ENCODE results near the gene MYO3B. TPM values are rescaled to one million over a fixed set of nuclear protein-coding genes. Genes with fewer than 3 reads are reported as not detected.

MYO3B gene
- total and polyA plus RNA-seq, 2 of the 8 experiments (the other 6 are each of a cell fraction or from before 2014, with no cell fraction given), result 0.17 to 0.19 TPM

GRCh38 chr2:170495896-170496295 lies 317.9 kb downstream of the MYO3B start:
- Histone ChIP-seq H2BK5ac (ENCODE audit: low read depth, low read length) (no peak overlapping the region), H3K4ac (replicated peaks; ENCODE audit: insufficient read length, low read depth, low read length) (no peak overlapping the region), H2AK5ac (ENCODE audit: low read depth, low read length) (no peak overlapping the region), H3K36me3 (ENCODE audit: control insufficient read depth in 2 of 4, insufficient read depth in 4 of 4, low read length in 3 of 4) (no peaks in the 10 kb centered on the region), H2BK20ac (ENCODE audit: low read length) (no peak overlapping the region), H2AFZ (ENCODE audit: low read length) (no peak overlapping the region), H4K5ac (ENCODE audit: insufficient read length, low read depth, low read length) (no peak overlapping the region), H2BK15ac (ENCODE audit: low read length) (no peak overlapping the region), H4K8ac (ENCODE audit: extremely low read depth, insufficient read depth, low read length) (no peak overlapping the region), H3K79me1 (ENCODE audit: low read depth, low read length) (no peaks in the 10 kb centered on the region), H3K14ac (ENCODE audit: insufficient read length) (no peak overlapping the region), H3K79me2 (ENCODE audit: control insufficient read depth in 1 of 2, insufficient read depth in 2 of 2, low read length in 2 of 2) (no peaks in the 10 kb centered on the region), H3K27me3 (replicated peaks in 1 of 4; ENCODE audit: control insufficient read depth in 3 of 4, extremely low read depth in 1 of 4, insufficient read depth in 3 of 4, low read length in 3 of 4) (peaks cover 0 to 4% (median 2%) of the 10 kb centered on the region in 4 experiments; a peak in 2 of 7 replicates), H4K20me1 (replicated peaks in 1 of 2; ENCODE audit: control insufficient read depth in 1 of 2, insufficient read depth in 2 of 2, low read length in 2 of 2) (no peaks in the 10 kb centered on the region), H3K4me3 (ENCODE audit: extremely low read depth in 1 of 4, insufficient read depth in 2 of 4, low read depth in 3 of 4, low read length in 4 of 4) (no peak overlapping the region), H3K56ac (replicated peaks; ENCODE audit: insufficient read length, low read depth, low read length) (no peak overlapping the region), H2BK12ac (ENCODE audit: low read depth, low read length) (no peak overlapping the region), H3K18ac (ENCODE audit: extremely low read depth, low read length) (no peak overlapping the region), H3K23ac (ENCODE audit: insufficient read length) (no peak overlapping the region), H3K4me1 (replicated peaks in 1 of 4; ENCODE audit: control insufficient read depth in 3 of 4, insufficient read depth in 4 of 4, low read length in 3 of 4) (peaks cover under 1 to 4% (median 2%) of the 10 kb centered on the region in 4 experiments; a peak in 3 of 7 replicates), H4K91ac (replicated peaks; ENCODE audit: insufficient read length, low read length) (no peak overlapping the region), H3K27ac (ENCODE audit: low read depth, low read length) (no peak overlapping the region), H3K9me3 (ENCODE audit: insufficient read depth in 2 of 2, low read depth in 1 of 2, low read length in 1 of 2) (no peaks in the 10 kb centered on the region), H2BK120ac (replicated peaks; ENCODE audit: low read depth, low read length) (no peak overlapping the region), H3K23me2 (ENCODE audit: low read depth, low read length) (no peaks in the 10 kb centered on the region), H3K4me2 (ENCODE audit: insufficient read depth in 1 of 2, low read depth in 2 of 2, low read length in 2 of 2) (no peak overlapping the region), H3K9ac (replicated peaks in 1 of 4; ENCODE audit: extremely low read depth in 1 of 4, low read depth in 3 of 4, low read length in 3 of 4) (no peak overlapping the region)
- DNase-seq (ENCODE audit: low read depth in 1 of 2, low spot score in 2 of 2) (no peak), FAIRE-seq (no peak)
- ChIA-PET CTCF (ENCODE audit: partially characterized antibody) (interaction anchor here (1.0 kb wide), 1 partner anchor 101 kb away, joined by 3 read pairs; no protein-coding TSS in a partner anchor), POLR2A (ENCODE audit: partially characterized antibody) (no interaction called here)
- 87% methylated on average over 1 of the region's 1 CpG; no CpG with 5 or more reads in 1 of the 2 experiments for WGBS, 2 experiments (ENCODE audit: extremely low coverage in 1 of 2, insufficient coverage in 1 of 2, insufficient read length in 1 of 2, insufficient replicate concordance in 2 of 2, low coverage in 1 of 2, low lambda C conversion rate in 2 of 2, missing lambda C conversion rate in 1 of 2)
- TF ChIP-seq MAFK (IDR thresholded peaks at IDR 0.05; ENCODE audit: low read depth, low read length) (no peak), RBBP5 (IDR thresholded peaks at IDR 0.05; ENCODE audit: borderline replicate concordance, low read depth, low read length) (no peak), BCL11A (IDR thresholded peaks at IDR 0.05; ENCODE audit: low read depth in 2 of 2, low read length in 2 of 2) (no peak), GTF2F1 (IDR thresholded peaks at IDR 0.05; ENCODE audit: borderline replicate concordance, low read depth, low read length) (no peak), SAP30 (IDR thresholded peaks at IDR 0.05; ENCODE audit: insufficient read depth, insufficient replicate concordance, low read length) (no peak), NANOG (IDR thresholded peaks at IDR 0.05; ENCODE audit: insufficient read depth, low read depth, low read length, poor library complexity, severe bottlenecking) (no peak), HDAC6 (IDR thresholded peaks at IDR 0.05; ENCODE audit: low read depth, low read length) (no peak)
